HS-27A (cell line): ENCODE measurements around the gene NTMT1.
"Not testable (repeated sequence)": the region's sequence is repeated elsewhere in the genome, so short reads cannot be mapped to it uniquely, and the experiment has no call there.

ENCODE experiments used
- DNase-seq: peaks from one replicate; pipeline ENCODE4 v3.0.0-alpha.2; 2012; ENCODE audit warnings: low read depth, missing footprints

Gene NTMT1

DNA sequence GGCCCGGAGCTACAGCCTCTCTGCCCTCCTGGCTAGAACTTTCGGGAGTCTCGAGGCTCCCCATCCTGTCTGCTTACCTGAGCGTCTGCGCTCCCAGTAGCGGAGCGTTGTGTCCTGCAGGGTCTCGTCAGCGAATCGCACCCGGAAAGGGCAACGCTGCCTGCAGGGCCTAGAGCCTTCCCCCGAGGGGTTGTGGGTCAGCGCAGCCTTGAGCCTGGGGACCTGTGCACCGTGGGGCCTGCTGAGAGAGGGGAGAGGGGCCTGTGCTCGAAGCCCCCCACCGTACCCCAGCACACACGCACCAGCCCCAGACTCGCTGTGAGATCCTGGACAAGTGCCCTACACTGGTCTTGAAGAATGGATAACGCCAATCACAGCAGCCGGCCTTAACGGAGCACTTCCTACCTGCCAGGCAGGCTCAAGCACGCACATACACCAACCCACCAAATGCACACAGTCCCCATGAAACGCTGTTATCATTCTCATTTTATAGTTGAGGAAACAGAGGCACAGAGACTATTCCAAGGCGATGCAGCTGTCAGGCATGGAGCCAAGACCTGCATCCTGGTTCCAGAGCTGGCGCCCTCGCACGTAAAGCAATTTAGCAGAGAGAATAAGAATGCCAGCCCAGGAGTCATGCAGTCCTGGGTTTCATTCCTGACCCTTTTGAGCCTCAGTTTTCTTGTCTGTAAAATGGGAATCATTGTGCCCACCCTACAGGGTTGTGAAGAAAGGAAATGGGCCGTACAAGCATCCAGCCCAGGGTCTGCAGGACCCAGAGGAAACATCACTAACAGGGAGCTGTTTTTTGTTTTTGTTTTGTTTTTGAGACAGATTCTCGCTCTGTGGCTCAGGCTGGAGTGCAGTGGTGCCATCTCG is 10.3 kb upstream of the NTMT1 start:
- DNase-seq, result no peak

DNA sequence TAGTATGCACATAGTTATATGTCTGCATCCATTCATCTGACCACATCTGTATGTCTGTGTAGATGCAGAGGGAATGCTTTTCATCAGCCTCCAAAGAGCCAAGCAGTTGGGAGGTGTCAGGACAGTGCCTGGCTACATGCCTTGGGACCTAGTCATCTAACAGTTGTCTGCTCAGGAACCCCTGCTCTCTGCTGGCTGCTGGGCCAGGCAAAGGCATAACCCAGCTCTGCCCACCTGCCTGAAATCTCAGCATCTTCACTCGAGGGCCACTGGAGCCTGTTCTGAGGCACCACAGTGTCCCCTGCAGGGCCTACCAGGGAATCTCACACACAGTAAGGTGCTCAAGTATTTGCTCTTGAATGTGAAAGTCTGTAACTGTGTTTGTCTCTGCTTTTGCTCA is 8.8 kb upstream of the NTMT1 start:
- DNase-seq, result peak; percentile 57

DNA sequence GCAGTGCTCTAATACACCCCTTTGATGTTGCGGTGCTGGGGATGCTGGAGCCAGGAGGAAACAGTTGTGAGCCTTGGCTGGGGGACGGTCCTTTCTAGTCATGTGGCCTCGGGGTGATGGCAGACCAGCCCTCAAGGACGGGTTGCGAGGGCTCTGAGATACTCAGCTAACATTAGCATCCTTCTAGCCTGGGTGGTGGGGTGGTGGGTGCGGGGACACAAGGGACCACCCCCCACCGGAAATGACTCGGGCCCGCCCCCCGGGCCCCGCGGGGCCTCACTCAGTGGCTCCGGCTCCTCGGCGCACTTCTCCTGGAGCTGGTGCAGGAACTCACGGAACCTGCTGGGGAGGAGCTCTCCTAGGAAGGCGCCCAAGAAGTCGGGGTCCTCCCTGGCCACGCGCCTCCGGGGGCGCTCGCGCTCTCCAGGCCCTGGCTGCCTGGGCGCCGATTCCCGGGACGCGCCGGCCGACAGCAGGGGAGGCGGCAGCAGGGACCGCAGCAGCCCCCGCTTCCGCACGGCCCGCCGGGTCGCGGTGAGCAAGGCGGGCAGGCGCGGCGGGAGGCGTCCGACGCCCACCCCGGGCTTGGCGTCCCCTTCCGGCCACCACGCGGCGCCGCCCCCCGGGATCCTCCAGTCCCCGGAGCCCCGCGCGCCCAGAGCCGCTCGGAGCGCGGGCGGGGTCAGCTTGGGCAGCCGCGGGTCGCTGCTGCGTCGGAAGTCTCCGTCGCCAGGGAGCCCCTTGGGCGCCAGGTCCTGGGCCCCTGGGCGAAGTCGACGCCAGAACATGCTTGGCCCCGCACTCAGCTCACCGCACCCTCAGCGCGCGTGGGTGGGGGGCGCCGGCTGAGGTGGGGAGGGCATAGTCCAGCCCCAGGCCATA is 5.9 kb upstream of the NTMT1 start:
- DNase-seq, result no peak

DNA sequence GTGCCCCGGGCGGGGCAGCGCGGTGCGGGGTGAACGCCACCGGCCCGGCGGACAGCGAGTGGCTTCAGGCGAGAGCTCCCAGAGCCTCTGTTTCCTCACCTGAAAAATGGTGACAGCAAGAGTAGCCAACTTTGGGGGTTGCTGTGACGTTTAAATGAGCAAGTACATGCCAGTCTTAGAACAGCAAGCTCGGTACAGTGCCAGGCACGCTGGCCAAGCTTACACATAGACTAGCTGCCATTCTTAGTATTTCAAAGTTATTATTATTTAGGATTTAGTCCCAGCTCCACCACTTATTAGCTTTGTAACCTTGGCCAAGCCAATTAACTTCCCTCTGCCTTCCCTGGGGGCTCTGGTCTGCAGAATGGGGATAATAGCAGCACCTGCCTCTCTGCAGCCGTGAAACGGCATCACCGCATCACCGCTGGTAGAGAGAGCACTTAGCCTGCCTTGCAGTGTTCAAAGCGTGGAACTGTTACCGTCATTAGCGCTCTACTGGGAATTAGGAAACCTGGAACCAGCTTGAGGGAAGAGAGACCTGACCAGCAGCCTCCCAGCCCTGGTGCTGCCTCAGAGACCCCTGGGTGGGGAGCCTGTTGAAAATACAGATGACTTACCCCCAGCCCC is 5.2 kb upstream of the NTMT1 start, which contains the start of gene C9orf50:
Gene C9orf50 (minus strand): TSS at position 433 of the 627 bp plus-strand sequence. CDS start 527 bp downstream, outside the sequence.
- no peak for DNase-seq

DNA sequence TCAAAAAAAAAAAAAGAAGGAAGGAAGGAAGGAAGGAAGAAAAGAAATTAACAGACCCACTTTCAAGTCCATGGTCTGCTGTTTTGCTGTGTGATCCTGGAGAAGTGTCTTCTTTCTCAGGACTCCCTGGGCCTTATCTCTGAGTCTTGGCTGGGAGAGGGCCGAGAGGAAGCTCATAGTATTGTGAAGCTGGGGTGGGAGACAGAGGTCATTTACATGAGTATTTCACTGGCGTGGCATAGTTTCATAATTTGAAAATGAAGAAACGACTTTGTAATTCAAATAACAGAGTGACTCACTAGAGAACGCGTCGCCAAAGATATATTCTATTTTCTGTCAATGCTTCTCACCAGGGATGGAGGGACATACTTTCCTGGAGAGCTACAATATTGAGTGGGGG is 2.6 kb upstream of the NTMT1 start:
- no peak for DNase-seq

DNA sequence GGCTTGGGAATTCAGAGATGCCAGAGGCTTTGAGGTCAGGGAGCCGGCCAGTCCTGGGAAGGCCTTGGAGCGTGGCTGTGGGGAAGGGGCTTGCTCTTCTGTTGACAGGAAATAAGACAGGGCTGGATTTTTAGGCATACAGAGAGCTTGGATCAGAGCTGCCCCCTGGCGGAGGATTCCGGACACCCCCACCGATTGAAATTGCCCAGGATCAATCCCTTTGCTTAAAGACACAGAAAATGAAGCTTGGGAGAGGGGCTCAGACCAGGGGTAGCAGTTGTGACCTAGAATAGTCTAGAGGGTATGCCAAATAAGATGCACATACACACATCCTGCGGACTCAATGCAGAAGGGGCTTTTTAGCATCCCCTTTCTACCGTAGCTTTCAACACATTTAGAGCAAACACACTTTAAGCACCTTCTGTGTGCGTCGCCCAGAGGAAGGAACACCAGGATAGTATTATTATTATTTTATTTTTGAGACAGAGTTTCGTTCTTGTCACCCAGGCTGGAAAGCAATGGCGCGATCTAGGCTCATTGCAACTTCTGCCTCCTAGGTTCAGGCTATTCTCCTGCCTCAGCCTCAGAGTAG is 1.7 kb upstream of the NTMT1 start:
- no peak for DNase-seq

DNA sequence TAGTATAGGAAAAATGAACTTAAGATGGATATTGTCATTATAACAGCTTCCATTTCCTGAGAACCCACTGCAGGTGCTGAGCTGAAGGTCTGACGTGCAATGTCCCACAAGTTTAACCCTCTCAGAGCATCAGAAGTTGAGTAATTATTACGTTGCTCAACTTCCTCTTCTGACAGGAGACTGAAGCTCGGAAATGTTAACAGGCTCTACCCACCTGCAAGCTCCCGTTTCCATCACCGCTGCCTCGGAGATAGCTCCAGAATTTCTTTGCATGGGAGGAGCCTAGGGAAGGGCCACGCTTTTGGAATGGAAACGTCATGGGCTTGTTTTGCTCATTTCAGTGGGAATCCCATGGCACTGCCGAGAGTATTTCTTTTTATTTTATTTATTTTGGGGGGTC is 1.0 kb upstream of the NTMT1 start:
- DNase-seq, result no peak

DNA sequence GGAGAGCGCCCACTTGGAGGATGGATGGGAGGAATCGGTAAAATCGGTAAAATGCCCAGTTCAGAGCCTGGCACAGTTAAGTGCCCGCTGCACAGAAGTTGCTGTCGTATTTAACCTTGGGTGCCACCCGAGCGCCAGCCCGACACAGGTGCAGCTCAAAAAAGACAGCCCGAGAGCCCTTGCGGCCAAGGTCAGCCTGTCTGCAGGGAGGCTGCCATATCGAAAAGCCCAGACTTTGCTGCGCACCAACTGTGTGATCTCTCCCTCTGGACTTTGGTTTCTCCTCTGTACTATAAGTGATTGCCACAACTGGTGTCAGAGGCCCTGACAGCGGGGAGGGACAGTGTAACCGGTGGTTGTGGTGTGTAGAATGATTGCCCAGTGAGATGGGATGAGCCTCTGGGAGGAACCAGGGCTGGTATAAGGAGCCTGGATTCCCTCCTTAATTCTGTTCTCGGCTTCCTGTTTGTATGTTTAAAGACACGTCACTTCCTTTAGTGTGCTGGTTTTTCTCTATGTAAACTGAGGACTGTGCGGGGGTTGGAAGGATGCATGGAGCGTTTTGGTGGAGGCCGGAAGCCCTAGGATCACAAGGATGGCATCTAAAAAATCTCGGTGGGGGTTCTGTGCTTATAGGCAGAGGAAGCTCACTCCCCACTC is 792 bp downstream of the NTMT1 start:
- DNase-seq, result peak; percentile 77

DNA sequence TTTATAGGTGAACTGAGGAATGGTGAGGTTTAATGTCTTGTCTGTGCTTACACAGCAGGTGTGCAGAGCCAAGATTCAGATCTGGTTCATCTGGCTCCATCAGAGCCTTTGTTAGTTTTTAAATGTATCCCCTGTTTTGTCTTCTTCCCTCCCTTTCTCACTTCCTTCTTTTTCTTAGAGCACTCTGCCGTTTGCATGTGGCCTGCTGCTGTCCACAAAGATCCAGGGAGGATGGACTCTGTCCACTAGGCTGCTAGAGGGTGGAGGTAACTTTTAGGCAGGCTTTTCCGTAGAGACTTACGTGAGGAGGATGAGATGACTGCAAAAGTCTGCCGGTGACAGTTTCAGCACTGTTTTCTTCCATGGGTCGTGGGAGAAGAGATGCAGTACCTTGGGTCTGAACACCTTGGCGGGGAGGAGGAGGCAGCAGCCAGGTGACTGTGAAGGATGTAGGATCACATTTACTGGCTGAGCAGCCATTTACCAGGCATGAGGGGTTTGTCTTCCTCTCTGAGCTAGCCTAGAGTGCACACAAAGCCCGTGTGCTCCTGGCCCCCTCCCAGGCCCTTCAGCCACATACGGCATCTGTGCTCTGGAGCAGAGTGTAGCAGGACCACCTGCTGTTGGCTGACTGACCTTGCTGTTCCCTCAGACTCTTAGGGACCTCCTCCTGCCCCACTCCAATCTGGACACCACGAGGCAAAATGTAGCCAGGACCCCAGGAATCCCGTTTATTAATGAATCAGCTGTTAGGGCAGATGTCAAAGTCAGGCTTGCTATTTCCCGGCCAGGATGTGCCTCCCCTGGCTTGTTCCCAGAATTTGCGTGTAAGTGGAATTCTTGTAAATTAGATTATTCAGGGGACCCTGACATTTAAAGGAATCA is 1.8 kb downstream of the NTMT1 start:
- DNase-seq, result no peak

DNA sequence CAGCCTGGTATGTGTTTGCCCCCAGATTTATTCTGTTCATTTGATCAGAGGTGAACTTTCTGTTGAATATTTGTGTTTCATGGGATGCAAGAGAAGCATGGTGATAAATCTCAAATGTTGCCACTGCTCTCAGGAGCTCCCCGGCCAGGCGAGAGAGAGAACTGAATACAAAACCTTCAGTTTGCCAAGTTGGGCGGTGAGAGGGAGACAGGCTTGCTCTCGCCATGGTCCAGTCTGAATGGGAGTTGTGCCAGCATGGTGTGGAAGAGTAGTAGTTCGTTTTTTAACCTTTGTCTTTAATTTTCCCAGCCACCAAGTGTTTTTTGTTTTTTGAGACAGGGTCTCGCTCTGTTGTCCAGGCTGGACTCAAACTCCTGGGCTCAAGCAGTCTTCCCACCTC is 2.7 kb downstream of the NTMT1 start:
- DNase-seq, result no peak

DNA sequence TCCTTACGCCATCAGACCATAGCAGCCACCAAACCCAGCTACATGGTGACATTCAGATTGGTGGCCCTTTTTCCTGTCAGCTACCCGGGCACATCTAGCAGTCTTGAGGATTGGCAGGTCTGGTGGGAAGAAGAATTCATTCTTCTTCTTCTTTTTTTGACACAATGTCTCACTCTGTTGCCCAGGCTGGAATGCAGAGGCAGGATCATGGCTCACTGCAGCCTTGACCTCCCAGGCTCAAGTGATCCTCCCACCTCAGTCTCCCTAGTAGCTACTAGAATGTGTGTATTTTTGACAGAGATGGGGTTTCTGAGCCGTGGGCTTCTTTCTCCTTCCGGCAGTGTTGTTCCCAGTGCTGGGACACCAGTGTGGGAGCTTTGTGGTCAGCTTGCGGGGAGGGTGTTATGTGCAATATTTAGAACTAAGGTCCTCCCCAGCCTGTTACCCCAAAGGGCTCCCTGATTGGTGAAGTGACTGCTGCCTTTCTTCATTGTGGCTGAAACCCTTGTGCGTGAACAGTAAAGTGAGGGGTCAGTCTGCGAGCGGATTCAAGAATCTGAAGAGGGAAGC is 3.4 kb downstream of the NTMT1 start:
- DNase-seq, result no peak

DNA sequence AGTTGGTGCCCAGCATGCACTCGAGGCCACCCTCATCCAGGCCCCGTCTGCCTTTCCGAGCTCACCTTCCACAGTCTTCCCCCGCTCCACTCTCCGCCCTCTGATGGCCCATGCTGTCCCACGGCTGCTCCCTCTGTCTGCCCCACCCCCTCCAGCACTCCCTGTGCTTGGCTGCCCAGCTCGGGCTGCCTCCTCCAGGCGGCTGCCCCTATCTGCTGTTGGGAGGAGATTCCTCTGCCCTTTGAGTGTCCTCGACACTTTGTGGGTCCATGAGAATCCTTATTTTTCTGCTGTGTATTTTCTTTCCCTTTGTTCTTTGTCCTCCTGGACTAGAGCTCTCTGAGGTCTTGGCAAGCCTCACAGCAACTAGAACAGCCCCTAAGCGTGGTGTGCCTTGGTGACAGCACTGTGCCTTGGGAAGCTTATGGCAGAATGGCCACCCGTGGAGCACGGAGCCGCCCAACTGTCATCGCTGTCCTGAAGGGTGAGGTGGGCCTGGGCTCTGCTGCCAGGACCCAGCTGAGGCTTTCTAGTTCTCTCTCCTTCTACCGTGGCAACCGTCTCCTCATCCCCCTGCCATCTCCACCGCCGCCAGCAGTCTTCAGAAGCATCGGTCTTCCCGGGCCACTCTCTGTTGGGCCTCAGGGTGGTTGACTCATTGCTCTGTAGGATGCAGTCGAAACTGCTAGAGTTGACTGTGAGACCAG is 5.2 kb downstream of the NTMT1 start:
- DNase-seq, result no peak

DNA sequence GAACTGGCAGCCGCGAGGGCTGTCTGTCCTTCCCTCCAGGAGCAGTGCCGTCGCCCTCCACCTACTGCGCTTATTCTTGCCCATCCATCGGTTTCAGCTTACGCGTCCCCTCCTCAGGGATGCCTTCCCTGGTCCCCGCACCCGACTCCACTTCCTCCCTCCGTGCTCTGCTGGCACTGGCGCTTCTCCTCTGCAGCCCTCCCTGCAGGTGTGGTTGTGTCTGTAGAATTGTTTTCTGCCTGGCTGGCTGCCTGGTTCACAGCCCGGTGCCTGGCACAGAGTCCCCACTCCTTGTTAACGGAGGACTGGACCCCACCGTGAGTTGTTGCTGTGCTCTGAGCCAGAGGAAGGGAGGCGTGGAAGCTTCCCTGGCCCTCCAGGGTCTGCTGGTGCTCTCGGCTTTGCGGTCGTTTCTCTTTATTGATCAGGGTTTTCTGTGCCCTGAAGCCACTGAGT is 5.7 kb downstream of the NTMT1 start:
- no peak for DNase-seq

DNA sequence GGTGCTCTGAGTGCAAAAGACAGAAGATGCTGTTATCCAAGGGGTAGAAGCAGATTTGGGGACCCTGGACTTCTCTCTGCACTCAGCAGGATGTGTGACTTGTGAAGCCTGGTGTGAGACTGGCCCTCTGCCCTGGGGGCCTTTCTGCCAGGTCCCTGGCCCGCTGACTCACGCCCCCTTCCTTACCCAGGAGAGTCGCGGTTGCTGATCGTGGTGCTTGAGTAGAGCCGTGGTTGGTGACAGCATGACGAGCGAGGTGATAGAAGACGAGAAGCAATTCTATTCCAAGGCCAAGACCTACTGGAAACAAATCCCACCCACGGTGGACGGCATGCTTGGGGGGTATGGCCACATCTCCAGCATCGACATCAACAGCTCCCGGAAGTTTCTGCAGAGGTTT is 6.5 kb downstream of the NTMT1 start:
- DNase-seq, result no peak

DNA sequence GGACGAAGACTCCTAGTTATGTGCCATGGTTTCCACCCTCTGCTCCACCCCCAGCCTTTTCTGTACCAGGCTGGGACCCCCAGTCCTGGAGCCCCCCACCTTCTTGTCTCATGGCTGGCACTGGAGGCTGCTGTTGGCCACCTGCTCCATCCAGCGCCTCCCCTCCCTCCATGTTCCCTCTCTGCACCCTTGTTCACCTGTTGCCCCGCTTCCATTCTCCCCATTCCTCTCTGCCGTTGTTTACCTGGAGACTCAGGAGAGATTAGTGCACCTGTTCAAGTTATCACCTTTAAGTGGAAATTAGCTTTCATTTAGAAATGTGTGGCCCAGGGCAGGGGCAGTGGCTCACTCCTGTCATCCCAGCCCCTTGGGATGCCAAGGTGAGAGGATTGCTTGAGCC is 7.2 kb downstream of the NTMT1 start:
- no peak for DNase-seq

DNA sequence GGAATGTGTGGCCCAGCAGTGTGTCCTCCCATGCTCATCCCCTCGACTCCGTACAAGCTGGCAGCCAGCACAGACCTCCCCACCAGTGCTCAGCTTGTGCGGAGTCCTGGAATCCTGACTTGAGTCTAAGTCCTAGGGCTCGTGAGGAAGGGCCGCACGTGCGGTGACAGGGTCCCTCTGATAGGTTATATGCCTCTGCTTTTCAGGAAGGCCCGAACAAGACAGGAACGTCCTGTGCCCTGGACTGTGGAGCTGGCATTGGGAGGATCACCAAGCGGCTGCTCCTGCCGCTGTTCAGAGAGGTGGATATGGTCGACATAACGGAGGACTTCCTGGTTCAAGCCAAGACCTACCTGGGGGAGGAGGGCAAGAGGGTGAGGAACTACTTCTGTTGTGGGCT is 7.9 kb downstream of the NTMT1 start:
- no peak for DNase-seq

DNA sequence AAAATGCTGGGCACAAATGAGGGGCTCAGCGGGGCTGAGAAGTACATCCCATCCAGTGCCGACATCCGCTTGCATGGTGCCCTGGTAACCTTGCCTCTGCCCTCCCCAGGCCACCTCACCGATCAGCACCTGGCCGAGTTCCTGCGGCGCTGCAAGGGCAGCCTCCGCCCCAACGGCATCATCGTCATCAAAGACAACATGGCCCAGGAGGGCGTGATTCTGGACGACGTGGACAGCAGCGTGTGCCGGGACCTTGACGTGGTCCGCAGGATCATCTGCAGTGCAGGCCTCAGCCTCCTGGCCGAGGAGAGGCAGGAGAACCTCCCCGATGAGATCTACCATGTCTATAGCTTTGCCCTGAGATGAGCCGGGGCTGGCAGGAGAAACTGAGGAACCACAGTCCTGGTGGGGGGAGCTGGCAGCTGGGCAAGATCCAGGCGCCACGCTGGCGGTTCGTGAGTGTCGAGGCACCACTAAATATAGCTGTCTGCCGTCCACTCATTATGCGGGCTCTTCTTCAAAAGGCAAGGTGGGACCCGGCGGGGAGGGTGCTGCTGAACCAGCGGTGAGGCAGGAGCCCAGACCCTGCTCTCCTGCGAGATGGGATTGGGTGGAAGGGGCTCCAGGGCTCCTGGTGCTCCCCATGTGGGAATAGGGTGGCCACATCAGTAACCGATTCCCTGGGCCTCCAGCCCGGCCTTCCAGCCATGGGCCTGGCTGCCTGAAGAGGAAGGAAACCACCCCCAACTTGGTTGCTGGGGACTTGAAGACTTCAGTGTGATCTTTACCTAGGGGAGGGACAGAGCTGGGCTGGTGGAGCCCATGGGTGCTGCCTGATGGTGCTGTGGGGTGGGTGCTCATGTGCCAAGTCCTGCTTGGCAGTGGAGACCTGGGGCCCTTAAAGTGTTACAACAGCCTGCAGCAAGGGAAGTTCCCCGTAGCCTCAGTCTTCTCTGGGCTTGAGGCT is 9.4 kb downstream of the NTMT1 start:
- no peak for DNase-seq

DNA sequence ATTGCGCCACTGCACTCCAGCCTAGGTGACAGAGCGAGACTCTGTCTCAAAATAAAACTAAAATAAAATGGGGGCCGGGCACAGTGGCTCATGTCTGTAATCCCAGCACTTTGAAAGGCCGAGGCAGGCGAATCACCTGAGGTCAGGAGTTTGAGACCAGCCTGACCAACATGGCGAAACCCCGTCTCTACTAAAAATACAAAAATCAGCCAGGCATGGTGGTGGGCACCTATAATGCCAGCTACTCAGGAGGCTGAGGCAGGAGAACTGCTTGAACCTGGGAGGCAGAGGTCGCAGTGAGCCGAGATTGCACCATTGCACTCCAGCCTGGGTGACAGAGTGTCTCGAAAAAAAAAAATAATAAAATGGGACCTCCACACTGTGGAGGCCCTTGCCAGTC is 10.4 kb downstream of the NTMT1 start:
- DNase-seq, result not testable (repeated sequence)
